Astrocyte of the hippocampus (primary cell): Measurements from ENCODE around the gene KLHL21.
"Not testable (repeated sequence)": the region's sequence is repeated elsewhere in the genome, so short reads cannot be mapped to it uniquely, and the experiment has no call there.

Source experiments
- DNase-seq: peaks from one replicate; pipeline ENCODE4 v3.0.0; 2011; ENCODE audit warnings: low read depth, low spot score

The KLHL21 gene

GRCh38 chr1:6585081-6585722 is 17.5 kb downstream of the KLHL21 start:
- DNase-seq, result no peak

GRCh38 chr1:6584126-6585080 is 18.3 kb downstream of the KLHL21 start:
- DNase-seq, result no peak

GRCh38 chr1:6582370-6582769 is 20.3 kb downstream of the KLHL21 start:
- no peak for DNase-seq

- no peak for DNase-seq
These were observed 20.9 kb downstream of the KLHL21 start for GRCh38 chr1:6581561-6582305.

GRCh38 chr1:6580593-6581409 is 21.9 kb downstream of the KLHL21 start:
- no peak for DNase-seq

GRCh38 chr1:6580119-6580592 is 22.5 kb downstream of the KLHL21 start:
- no peak for DNase-seq

GRCh38 chr1:6579374-6580118 is 23.1 kb downstream of the KLHL21 start, which contains the start of gene ZBTB48:
ZBTB48 (plus strand) TSS chr1:6579994; CDS start chr1:6580610, 616 bp downstream.
- peak; percentile 99 for DNase-seq

- DNase-seq, result no peak
These were observed 23.9 kb downstream of the KLHL21 start for GRCh38 chr1:6578624-6579373.

- DNase-seq, result no peak
These were observed 24.7 kb downstream of the KLHL21 start for GRCh38 chr1:6577831-6578525.

- no peak for DNase-seq
These were observed 27.9 kb downstream of the KLHL21 start for GRCh38 chr1:6574818-6575217.

GRCh38 chr1:6574025-6574620 is 28.5 kb downstream of the KLHL21 start:
- no peak for DNase-seq

GRCh38 chr1:6572653-6573383 is 29.9 kb downstream of the KLHL21 start:
- no peak for DNase-seq

- no peak for DNase-seq
These were observed 31.7 kb downstream of the KLHL21 start for GRCh38 chr1:6570987-6571386.

GRCh38 chr1:6570100-6570499 is 32.6 kb downstream of the KLHL21 start:
- no peak for DNase-seq

- no peak for DNase-seq
These were observed 33.6 kb downstream of the KLHL21 start for GRCh38 chr1:6569033-6569432.

- no peak for DNase-seq
These were observed 42.4 kb downstream of the KLHL21 start for GRCh38 chr1:6560267-6560666.

- DNase-seq, result not testable (repeated sequence)
These were observed 43.5 kb downstream of the KLHL21 start for GRCh38 chr1:6559161-6559560.

- no peak for DNase-seq
These were observed 45.1 kb downstream of the KLHL21 start for GRCh38 chr1:6557597-6557996.
